NT2/D1 (cell line): ENCODE results near the gene CFAP44.

ENCODE experiments used
- DNase-seq: peaks from one replicate; pipeline ENCODE4 v3.0.0-alpha.2; 2011; ENCODE audit warnings: low read depth, low spot score
- H3K27me3 ChIP-seq: 2 replicates; pipeline ENCODE4 v1.6.0; 2011; ENCODE audit warnings: mild to moderate bottlenecking; ENCODE audit not compliant: insufficient read length, insufficient read depth
- H3K36me3 ChIP-seq: 2 replicates; pipeline ENCODE4 v1.6.1; 2011; ENCODE audit warnings: mild to moderate bottlenecking, low read length, mixed read lengths; ENCODE audit not compliant: insufficient read depth, insufficient read length
- H3K4me1 ChIP-seq: 2 replicates; pipeline ENCODE4 v1.5.1; 2011; ENCODE audit not compliant: insufficient read depth, insufficient read length
- H3K4me3 ChIP-seq: 2 replicates; pipeline ENCODE4 v1.5.1; 2011; ENCODE audit warnings: low read depth; ENCODE audit not compliant: insufficient read length
- H3K9ac ChIP-seq: 2 replicates; pipeline ENCODE4 v1.6.0; 2011; ENCODE audit warnings: low read depth; ENCODE audit not compliant: insufficient read length
- H3K9me3 ChIP-seq: 2 replicates; pipeline ENCODE4 v1.5.1; 2011; ENCODE audit warnings: mild to moderate bottlenecking, low read length; ENCODE audit not compliant: insufficient read depth
- SUZ12 ChIP-seq: IDR thresholded peaks from 2 replicates; pipeline ENCODE4 v1.6.1; 2011; ENCODE audit not compliant: insufficient read length, insufficient read depth; ENCODE audit errors: extremely low read depth
- YY1 ChIP-seq: IDR thresholded peaks from 2 replicates; pipeline ENCODE4 v1.6.1; 2011; ENCODE audit not compliant: insufficient read length, insufficient read depth
- ZNF274 ChIP-seq: IDR thresholded peaks from 2 replicates; pipeline ENCODE4 v1.6.1; 2011; ENCODE audit warnings: mild to moderate bottlenecking, low read depth, low read length

Gene CFAP44

DNA sequence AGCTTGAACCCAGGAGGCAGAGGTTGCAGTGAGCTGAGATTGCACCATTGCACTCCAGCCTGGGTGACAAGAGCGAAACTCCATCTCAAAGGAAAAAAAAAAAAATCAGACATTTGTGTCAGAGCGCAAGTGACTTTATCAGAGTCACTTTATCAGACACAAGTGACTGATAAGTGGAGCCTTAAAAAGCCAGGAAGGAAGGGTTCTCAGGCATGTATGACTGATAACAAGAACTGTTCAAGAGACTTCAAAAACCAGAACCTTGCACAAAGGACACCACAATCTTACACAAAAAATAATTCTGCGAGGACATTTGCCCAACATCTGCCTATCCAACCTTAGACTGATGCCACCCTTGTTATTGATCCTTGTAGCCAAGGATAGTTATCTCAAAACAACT, 13.3 kb upstream of the CFAP44 start:
- TF ChIP-seq YY1 (no peak), SUZ12 (no peak), ZNF274 (no peak)
- Histone ChIP-seq H3K4me1 (no peaks in the 10 kb centered on the region), H3K4me3 (no peak overlapping the region), H3K9me3 (no peaks in the 10 kb centered on the region; the same call in 1 of the 2 replicates), H3K27me3 (no peaks in the 10 kb centered on the region), H3K9ac (no peak overlapping the region), H3K36me3 (peaks cover 43% of the 10 kb centered on the region)
- DNase-seq, result no peak

DNA sequence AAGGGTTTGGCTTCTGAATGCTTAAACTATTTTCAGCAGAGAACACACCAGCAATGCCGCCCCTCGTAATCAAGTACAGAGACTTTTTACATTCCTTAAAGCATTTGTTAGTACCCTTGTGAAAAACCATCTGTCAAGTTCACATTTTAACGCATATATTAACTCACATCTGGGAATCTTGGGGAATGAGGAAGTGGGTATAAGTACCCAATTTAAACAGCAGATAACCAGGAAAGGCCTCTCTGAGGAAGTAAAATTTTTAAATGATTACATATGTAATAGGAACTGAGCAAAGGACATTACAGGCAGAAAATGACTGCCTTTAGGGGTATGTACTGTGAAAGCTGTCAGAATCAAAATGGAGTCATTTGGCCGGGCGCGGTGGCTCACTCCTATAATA, 12.8 kb upstream of the CFAP44 start:
- Histone ChIP-seq H3K4me1 (no peaks in the 10 kb centered on the region), H3K27me3 (no peaks in the 10 kb centered on the region), H3K4me3 (no peak overlapping the region), H3K9me3 (no peaks in the 10 kb centered on the region; the same call in 1 of the 2 replicates), H3K9ac (no peak overlapping the region), H3K36me3 (peaks cover 43% of the 10 kb centered on the region)
- TF ChIP-seq ZNF274 (no peak), YY1 (no peak), SUZ12 (no peak)
- no peak for DNase-seq

DNA sequence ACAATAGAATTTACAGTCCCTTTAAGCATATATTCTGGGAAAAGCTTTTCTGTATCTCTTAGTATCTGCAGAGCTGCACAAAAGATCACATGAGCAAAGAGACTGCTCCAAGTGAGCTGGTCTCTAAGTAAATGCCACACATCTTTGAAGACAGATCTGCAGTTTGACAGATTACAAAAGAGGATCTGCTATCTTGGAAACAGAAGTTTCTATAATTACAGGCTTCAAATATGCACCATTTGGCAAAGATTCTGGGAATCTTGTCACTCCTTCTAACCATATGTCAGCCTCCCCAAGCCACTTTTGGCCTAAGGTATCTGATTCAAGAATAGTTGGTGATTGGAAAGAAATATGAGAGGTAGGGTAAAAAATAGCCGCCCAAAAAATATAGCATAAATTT, 9.6 kb upstream of the CFAP44 start:
- no peak overlapping the region for H3K4me3 ChIP-seq

DNA sequence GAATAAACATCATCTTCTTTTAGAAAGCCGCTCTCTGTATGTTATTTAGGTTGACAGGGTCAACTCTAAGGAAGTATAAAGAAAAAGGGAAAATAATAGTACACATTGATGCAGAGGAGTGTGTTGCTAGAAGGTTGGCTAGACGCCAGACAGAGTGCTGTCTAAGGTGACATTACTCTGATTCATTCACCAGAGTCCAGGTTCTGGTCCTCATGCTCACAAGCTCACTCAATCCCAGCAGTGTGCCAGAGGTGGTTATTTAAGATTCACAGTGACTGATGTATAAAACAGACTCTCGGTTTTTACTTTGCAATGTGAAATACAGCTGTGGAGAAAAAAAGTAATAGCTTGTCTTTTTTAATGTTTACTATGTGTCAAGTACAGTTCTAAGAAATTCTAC, 1.7 kb downstream of the CFAP44 start:
- Histone ChIP-seq H3K9ac (no peak overlapping the region), H3K9me3 (no peaks in the 10 kb centered on the region), H3K36me3 (no peaks in the 10 kb centered on the region), H3K27me3 (no peaks in the 10 kb centered on the region), H3K4me3 (no peak overlapping the region), H3K4me1 (no peaks in the 10 kb centered on the region)
- no peak for DNase-seq
- no peak for TF ChIP-seq SUZ12
- TF ChIP-seq YY1, result no peak
- TF ChIP-seq ZNF274, result no peak

More for the DNA sequence above, 9.6 kb upstream of the CFAP44 start:
- Histone ChIP-seq H3K9ac (no peak overlapping the region), H3K9me3 (no peaks in the 10 kb centered on the region), H3K27me3 (no peaks in the 10 kb centered on the region), H3K4me1 (no peaks in the 10 kb centered on the region), H3K36me3 (peaks cover 47% of the 10 kb centered on the region)
- TF ChIP-seq ZNF274 (no peak), SUZ12 (no peak), YY1 (no peak)
- no peak for DNase-seq

GRCh38 chr3:113438224-113438623, 3.1 kb downstream of the CFAP44 start:
- Histone ChIP-seq H3K9me3 (no peaks in the 10 kb centered on the region), H3K4me3 (no peak overlapping the region), H3K27me3 (no peaks in the 10 kb centered on the region), H3K9ac (no peak overlapping the region), H3K4me1 (no peaks in the 10 kb centered on the region), H3K36me3 (no peaks in the 10 kb centered on the region)
- TF ChIP-seq SUZ12 (no peak), YY1 (no peak), ZNF274 (no peak)
- no peak for DNase-seq

GRCh38 chr3:113437411-113437810, 3.9 kb downstream of the CFAP44 start:
- no peak overlapping the region for H3K9ac ChIP-seq
- no peak for DNase-seq
- no peaks in the 10 kb centered on the region for H3K9me3 ChIP-seq
- no peaks in the 10 kb centered on the region for H3K36me3 ChIP-seq
- no peaks in the 10 kb centered on the region for H3K4me1 ChIP-seq
- TF ChIP-seq SUZ12 (no peak), YY1 (no peak), ZNF274 (no peak)
- H3K4me3 ChIP-seq, result no peak overlapping the region
- H3K27me3 ChIP-seq, result no peaks in the 10 kb centered on the region

- no peaks in the 10 kb centered on the region for H3K36me3 ChIP-seq
- TF ChIP-seq ZNF274 (no peak), YY1 (no peak), SUZ12 (no peak)
- no peak overlapping the region for H3K4me3 ChIP-seq
- H3K9me3 ChIP-seq, result no peaks in the 10 kb centered on the region
- no peak overlapping the region for H3K9ac ChIP-seq
- no peaks in the 10 kb centered on the region for H3K27me3 ChIP-seq
- no peaks in the 10 kb centered on the region for H3K4me1 ChIP-seq
- DNase-seq, result no peak
These were observed 4.5 kb downstream of the CFAP44 start for GRCh38 chr3:113436809-113437208.
